Measurements from ENCODE around the gene CTDSPL.

- TF ChIP-seq CTCF (conservative IDR thresholded peaks at IDR 0.05) (no peak), EZH2 (IDR thresholded peaks at IDR 0.05; ENCODE audit: low read depth) (no peak)
These were observed 158.1 kb downstream of the CTDSPL start for GRCh38 chr3:38019658-38020341.

Measured in PC-9 (cell line).